ENCODE measurements around the gene MBD6.
"Not testable (repeated sequence)": the region's sequence is repeated elsewhere in the genome, so short reads cannot be mapped to it uniquely, and the experiment has no call there.

MBD6 gene

GRCh38 chr12:57511588-57512325 lies 10.9 kb upstream of the MBD6 start:
- no peak for DNase-seq
- intact Hi-C loops (cut with DNase I) = no loop called here

- intact Hi-C loops (cut with DNase I) = no loop called here
- no peak for DNase-seq
These were observed 10.0 kb upstream of the MBD6 start for GRCh38 chr12:57512665-57513064.

DNA sequence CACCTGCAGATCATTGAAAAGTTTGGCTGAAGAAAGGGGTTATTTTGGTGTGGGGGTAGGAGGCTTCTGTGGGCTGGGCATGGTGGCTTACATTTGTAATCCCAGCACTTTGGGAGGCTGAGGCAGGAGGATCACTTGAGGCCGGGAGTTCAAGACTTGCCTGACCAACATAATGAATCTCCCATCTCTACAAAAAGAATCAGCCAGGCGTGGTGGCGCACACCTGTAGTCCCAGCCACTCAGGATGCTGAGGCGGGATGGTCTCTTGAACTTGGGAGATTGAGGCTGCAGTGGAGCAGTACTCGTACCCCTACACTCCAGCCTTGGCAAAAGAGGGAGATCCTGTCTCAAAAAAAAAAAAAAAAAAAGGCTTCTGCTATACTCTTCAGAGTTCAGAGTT lies 9.4 kb upstream of the MBD6 start:
- intact Hi-C loops (cut with DNase I) = no loop called here
- DNase-seq = no peak

- intact Hi-C loops (cut with DNase I) = not testable (repeated sequence)
These were observed 8.9 kb upstream of the MBD6 start for GRCh38 chr12:57513677-57514076.

GRCh38 chr12:57514246-57514645 lies 8.4 kb upstream of the MBD6 start:
- intact Hi-C loops (cut with DNase I) = not testable (repeated sequence)

More at GRCh38 chr12:57513677-57514076, 8.9 kb upstream of the MBD6 start:
- not testable (repeated sequence) for DNase-seq

DNA sequence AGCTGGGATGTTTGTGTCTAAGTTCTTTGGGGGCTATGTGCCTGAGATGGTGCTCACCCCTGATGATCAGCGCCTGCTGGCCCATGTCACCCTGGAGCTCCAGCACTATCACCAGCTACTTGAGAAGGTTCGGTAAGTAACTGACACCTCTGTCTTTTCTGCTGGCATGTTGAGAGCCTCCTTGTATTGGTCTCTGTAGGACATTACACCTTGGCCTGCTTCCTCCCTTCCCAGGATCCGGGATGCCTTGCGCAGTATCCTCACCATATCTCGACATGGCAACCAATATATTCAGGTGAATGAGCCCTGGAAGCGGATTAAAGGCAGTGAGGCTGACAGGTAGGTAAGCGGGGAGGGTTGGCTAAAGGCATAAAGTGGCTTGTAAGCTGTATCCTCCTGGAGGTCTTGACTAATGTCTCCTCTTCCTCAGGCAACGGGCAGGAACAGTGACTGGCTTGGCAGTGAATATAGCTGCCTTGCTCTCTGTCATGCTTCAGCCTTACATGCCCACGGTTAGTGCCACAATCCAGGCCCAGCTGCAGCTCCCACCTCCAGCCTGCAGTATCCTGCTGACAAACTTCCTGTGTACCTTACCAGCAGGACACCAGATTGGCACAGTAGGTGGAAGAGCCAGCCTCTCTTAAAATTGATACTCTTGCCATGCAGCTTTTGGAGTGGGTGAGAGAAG lies 7.8 kb upstream of the MBD6 start:
- DNase-seq = no peak
- intact Hi-C loops (cut with DNase I) = no loop called here

More at GRCh38 chr12:57514246-57514645, 8.4 kb upstream of the MBD6 start:
- not testable (repeated sequence) for DNase-seq

GRCh38 chr12:57515408-57515933 lies 7.2 kb upstream of the MBD6 start:
- DNase-seq = no peak
- intact Hi-C loops (cut with DNase I) = no loop called here

DNA sequence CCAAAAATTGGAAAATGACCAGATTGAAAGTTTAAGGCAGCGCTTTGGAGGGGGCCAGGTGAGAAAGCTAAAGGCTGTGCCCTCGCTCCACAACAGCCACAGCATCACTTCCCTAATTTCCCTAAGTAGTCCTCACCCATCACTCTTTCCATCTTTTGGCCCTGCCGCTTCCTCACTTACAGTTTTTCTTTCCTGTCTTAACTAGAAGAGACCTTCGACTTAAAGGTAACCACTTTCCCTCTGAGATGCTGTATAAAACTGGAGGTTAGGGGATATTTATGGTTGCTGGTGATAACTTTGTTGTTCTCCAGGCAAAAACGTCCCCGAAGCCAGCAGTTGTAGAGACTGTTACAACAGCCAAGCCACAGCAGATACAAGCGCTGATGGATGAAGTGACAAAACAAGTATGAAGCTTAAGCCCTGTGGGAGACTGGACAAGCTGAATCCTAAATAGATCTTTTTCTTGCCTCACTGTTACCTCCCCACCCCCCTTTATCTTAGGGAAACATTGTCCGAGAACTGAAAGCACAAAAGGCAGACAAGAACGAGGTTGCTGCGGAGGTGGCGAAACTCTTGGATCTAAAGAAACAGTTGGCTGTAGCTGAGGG lies 6.6 kb upstream of the MBD6 start:
- no peak for DNase-seq
- intact Hi-C loops (cut with DNase I) = no loop called here

GRCh38 chr12:57516617-57517153 lies 5.9 kb upstream of the MBD6 start:
- intact Hi-C loops (cut with DNase I) = no loop called here
- DNase-seq = no peak

DNA sequence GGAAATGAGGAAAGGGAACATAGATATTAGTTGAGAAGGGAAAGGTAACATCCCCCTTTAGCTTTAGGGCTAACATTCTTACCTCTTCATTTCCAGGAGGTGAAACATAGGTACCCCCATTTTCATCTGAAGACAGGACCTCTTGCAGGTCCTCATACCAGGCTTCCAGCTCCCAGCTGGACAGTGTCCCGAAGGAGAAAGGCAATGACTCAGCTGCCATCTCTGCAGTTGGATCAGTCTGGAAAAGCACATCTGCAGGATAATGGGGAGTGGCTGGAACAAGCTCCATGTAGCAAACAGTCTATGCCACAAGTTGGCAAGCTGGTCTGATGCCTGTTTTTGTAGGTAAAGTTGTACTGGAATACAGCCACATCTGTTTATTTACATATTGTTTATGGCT lies 5.4 kb upstream of the MBD6 start:
- intact Hi-C loops (cut with DNase I) = no loop called here
- no peak for DNase-seq

DNA sequence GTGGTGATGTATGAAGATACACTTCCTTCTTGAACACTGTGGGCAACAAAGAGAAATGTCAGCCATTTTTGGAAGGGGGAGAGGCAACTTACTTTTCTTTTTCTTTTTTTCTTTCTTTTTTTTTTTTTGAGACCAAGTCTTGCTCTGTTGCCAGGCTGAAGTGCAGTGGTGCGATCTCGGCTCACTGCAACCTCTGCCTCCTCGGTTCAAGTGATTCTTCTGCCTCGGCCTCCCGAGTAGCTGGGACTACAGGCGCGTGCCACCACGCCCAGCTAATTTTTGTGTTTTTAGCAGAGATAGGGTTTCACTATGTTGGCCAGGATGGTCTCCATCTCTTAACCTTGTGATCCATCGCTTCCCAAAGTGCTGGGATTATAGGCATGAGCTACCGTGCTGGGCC lies 4.9 kb upstream of the MBD6 start:
- intact Hi-C loops (cut with DNase I); DNase-seq: not testable (repeated sequence)

GRCh38 chr12:57518176-57518919 lies 4.3 kb upstream of the MBD6 start:
- intact Hi-C loops (cut with DNase I) = no loop called here

DNA sequence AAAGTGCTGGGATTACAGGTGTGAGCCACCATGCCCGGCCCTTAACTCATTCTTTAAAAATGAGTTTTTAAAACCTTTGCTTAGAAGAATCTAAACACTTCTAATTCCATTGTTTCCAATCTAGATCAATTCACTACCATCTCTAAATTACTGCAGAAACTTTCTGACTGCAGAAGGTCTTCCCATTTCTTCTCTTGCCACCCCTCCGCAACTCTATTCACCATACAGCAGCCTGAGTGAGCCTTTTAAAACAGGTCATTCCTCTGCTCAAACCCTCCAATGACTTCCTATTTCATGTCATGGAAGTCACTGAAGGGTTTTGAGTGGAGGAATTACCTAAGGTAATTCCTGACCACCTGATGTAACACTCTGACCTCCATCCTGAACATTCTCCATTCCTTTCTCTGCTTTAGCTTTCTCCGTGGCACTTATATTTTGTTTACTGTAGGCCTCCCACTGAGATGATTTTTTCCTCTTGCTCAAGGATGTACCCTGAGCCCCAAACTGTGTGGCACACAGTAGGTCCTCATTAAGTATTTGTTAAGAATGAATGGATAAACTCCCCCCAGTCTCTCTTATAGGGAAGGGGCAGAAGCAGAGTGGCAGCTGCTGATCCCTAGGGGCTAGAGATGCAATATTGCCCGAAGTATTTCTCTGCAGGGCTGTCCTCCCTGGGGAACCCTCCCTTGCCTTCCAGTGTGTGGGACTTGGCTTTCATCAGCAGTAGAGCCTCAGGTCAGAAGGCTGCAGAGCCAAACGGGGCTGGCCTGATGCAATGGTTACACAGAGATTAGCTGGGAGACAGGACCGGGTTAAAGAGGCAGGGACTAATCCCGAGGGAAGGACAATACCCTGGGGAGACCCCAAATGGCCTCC lies 3.5 kb upstream of the MBD6 start:
- no peak for DNase-seq
- intact Hi-C loops (cut with DNase I) = no loop called here

More at GRCh38 chr12:57518176-57518919, 4.3 kb upstream of the MBD6 start:
- DNase-seq = no peak

- intact Hi-C loops (cut with DNase I) = no loop called here
- DNase-seq = peak in 8 of 42 donors; percentile 25 to 57 (median 40)
These were observed 2.9 kb upstream of the MBD6 start for GRCh38 chr12:57519796-57520052.

- peak; percentile 99 to 100 (median 99) for DNase-seq
- intact Hi-C loops (cut with DNase I) = no loop called here
These were observed 2.4 kb upstream of the MBD6 start, which contains the start of gene DDIT3 for GRCh38 chr12:57520053-57520818. Gene DDIT3 (minus strand): TSS chr12:57520514. CDS start chr12:57517406, 3,108 bp downstream.

GRCh38 chr12:57521525-57522010 lies 1.1 kb upstream of the MBD6 start:
- intact Hi-C loops (cut with DNase I) = no loop called here
- peak in 34 of 42 donors; percentile 14 to 73 (median 48) for DNase-seq

Data from head of caudate nucleus (tissue), 42 donors.